GM18907 (cell line): ENCODE results near the gene SPATA13.

Source experiments
- ATAC-seq: cut with Tn5 transposase; IDR thresholded peaks from one replicate; pipeline ENCODE4 v1.9.1; 2021; ENCODE audit warnings: mild to moderate bottlenecking, moderate library complexity; ENCODE audit not compliant: unreplicated experiment

SPATA13 gene

DNA sequence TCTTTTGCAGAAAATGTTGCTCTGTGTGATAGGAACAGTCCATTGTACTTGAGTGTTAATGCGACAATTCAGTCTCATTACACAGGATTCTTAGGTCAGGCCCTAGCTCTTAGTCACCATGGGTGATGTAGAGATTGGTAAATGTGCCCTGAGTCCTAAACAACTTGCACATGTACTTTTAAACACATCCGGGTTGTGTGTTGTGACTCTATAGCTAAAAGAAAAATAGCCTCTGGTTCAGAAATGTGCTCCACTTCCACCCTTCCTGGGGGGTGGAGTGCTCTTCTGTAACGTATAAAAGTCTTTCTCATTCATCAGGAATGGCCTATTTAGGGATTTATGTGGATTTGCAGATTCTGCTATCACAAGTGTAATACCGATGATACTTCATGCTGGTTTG, 5.2 kb downstream of the SPATA13 start:
- ATAC-seq: no peak

DNA sequence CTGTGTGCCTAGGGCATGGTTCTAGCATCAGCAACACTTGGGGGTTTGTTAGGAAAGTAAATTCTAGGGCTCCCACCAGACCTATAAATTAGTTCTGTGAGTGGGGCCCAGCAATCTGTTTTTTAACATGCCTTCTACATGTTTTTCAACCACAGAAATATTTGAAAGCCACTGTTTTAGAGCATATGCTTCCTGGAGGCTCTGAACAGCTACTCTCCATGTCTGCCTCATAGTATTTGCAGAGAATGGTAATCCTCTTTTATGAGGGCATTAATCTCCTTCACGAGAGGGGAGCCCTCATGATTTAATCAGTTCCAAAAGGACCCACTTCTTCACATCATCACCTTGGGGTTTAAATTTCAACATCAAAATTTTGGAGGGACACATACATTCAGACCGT, 6.0 kb downstream of the SPATA13 start:
- ATAC-seq: no peak

DNA sequence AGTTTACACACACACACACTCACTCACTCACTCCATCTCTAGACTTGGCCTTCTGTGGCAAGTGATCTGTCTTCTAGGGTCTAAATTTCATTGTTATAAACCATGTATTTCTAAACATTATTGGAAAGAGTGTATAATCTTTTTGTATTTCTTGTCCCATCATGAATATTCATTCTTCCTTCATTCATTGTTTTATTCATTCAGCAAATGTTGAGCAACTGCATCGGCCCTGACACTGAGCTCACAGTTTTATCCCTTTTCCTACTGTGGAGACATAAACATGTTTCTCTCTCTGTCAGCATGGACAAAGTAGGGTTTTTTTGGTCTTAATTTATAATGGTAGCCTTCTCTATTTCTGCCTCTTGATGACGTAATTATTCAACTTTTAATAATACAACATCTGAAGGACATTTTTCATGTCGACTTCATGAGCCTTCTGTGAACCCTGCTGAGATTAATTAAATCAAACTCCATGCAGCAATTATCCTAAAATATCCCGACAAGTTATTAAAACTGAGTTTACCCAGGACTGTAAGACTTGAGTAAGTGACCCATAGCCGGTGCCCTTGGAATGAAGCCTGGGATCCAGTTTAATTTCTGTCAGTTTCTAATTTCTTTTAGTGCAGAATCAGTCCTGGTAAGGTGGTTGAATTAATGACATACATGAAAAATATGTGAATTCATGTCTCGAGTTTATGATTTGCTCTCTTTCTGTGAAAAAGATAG, 7.3 kb downstream of the SPATA13 start:
- no peak for ATAC-seq

DNA sequence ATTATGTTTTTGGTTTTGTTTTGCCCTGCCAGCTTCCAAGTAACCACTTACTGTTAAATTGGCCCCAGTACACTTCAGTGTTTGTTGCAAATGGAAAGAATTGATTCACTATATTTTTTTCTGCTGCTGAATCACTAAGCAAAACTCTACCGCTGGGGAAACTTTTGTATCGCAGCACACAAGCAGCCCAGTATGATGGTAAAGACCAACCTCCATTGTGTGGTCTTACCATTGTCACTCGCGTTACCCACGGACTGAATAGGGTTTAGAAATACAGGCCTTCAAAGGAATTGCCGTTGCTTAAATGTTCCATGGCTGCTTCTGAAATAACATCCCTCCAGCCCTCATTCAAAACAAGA, 7.9 kb downstream of the SPATA13 start:
- ATAC-seq: no peak

DNA sequence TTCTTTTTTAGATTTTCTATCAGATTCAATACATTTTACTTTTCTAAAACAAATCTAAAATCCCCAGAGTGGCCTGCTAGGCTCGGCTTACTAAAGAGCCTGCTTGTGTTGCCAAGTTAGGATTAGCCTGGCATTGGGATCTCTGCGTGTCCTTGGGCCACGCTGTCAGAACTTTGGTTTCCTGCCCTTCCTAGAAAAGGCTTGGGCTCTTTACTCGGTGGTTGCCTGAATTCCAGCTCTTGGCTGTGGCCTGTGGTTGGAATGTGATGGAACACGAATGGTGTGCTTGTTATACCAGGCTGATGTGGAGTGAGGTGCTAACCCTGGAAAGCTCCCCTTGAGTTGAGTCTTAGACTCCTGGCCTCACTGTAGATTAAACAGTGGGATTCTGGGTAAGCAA, 8.5 kb downstream of the SPATA13 start:
- no peak for ATAC-seq

DNA sequence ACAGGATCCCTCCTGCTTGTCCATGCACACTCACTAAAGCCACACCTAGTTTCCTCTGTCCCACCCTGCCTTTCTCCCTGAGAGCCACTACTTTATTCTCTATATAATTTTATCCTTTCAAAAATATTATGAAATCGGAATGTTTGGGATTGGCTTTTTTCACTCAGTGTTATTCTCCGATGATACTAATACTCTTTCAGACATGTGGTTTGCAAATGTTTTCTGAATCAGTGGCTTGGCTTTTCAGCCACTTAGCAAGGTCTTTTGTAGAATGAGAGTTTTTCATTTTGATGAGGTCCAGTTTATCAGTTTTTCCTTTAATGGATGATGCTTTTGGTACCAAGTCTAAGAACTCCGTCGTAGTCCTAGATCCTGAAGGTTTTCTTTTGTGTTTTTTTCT, 11.6 kb downstream of the SPATA13 start:
- no peak for ATAC-seq

DNA sequence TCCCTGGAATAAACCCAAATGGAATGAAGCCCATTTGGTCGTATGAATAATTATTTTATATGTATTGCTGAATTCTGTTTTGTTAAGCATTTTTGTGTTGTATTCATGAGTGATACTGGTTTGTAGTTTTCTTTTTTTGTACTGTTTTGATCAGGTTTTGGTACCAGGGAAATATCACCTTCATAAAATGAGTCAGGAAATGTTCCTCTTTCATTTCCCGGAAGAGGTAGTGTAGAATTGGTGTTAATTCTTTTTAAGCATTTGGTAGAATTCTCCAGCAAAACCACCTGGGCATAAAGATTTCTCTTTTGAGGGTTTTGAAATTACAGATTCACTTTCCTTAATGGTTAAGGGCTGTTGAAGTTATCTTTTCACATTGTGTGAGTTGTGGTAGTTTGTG, 13.3 kb downstream of the SPATA13 start:
- ATAC-seq: no peak

DNA sequence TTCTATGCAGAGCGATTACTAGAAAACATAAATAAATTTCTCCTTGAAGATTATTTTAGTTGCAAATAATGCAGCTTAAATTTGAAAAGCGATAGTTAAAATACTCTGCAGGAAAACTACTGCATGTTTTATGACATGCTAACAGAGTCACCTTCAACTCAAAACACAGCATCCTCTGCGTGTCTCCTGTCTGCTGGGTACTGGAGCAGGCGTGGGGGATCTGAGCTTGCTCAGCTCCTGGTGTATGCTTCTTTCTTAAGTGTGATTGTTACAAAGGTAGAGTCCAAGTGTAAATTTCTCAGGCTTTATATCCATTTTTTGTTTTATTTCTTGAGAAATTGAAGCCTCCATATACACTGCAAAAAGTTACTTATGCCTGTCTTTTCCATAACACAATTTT, 15.3 kb downstream of the SPATA13 start:
- ATAC-seq: no peak

DNA sequence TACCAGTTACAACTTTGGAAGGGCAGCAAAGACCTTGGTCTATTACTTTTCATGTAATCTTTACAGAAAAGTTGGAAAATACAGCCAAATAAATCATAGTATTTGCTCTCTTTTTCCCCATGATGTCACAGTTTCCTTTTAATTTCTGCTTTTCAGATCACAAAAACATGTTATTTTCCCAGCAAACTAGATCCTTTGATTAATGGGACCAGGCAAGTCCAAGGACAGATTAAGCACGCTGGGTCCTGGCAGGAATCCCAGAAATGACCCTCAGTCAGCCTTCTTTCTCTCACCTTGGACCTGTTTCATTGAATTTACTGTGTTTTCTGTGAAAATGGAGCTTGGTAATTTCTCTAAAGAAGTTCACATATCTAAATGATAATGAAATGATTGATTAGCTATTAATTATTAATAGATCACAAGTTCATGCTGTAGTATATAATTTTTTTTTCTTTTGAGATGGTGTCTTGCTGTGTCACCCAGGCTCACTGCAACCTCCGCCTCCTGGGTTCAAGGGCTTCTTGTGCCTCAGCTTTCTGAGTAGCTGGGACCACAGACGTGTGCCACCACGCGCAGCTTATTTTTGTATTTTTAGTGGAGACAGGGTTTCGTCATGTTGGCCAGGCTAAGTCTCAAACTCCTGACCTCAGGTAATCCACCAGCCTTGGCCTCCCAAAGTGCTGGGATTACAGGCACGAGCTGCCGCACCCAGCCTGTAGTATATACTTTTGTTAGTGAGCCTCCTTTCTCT, 16.0 kb downstream of the SPATA13 start:
- no peak for ATAC-seq

DNA sequence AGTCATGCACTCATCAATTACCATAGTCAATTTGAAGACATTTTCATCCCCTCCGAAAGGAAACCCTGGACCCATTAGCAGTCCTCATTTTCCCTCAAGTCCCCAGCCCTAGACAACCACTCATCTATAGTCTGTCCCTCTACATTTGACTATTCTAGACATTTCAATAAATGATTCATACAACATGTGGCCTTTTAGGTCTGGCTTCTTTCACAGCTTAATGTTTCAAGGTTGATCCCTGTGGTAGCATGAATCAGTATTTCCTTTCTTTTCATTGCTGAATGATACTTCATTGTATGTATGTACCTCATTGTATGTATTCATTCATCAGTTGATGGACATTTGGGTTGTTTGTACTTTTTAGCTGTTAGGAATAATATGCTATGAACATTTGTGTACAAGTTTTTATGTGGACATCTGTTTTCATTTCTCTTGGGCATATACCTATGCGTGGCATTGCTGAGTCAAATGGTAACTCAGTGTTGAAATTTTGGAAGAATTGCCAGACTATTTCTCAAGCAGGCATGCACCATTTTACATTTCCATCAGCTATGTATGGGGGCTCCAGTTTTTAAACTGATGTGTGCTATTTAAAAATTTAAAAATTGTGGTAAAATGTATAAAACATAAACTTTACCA, 18.4 kb downstream of the SPATA13 start:
- ATAC-seq: no peak

DNA sequence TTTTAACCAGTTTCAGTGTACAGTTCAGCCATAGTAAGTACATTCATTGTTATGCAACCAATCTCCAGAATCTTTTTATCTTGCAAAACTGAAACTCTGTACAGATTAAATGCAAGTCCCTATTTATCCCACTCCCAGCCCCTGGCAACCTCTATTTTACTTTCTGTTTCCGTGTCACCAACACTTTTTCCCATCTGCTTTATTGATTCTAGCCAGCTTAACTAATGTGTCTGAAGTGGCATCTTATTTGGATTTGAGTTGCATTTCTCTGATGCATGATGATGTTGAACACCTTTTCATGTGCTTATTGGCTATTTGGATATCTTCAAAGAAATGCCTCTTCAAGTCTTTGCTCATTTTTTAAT, 18.9 kb downstream of the SPATA13 start:
- ATAC-seq: no peak

DNA sequence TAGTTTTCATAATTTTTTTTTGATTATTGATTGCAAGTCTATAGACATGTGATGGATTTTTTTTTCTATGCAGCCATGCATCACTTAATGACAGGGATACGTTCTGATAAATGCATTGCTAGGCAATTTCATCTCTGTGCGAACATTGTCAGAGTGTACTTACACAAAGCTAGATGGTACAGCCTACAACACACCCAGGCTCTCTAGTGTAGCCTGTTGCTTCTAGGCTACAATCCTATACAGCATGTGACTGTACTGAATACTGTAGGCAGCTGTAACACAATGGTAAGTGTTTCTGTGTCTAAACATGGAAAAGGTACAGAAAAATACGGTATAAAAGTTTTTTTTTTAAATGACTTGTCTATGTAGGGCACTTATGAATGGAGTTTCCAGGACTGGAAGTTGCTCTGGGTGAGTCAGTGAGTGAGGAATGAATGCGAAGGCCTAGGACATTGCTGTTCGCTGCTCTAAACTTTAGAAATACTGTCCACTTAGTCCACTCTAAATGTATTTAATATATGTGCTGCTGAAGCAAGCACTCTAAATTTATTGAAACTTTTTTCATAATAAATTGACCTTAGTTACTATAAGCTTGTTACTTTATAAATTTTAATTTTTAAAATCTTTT, 20.3 kb downstream of the SPATA13 start:
- ATAC-seq: no peak

DNA sequence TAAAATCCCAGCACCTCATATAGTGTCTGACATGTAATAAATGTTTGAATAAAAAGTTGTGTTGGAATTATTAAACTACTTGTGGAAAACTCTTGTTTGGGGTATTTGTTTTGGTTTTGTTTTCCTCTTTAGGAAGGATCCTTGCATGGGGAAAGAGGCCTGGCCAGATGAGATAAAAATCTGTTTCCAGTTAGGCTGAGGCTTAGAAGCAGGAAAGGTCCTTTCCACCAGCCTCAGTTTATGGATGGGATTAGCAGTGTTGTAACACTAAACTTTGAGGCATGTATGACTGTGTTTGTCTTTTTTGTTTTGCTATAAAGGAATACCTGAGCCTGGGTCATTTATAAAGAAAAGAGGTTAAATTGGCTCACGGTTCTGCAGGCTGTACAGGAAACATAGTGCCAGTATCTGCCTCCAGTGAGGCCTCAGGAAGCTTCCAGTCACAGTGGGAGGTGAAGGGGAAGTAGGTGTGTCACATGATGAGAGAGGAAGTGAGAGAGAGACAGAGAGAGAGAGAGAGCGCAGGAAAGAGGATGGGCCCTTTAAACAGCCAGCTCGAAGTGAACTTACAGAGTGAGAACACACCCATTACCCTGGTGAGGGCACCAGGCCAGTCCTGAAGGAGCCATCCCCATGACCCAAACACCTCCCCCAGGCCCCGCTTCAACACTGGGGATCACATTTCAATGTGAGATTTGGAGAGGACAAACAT, 21.6 kb downstream of the SPATA13 start:
- ATAC-seq: no peak

DNA sequence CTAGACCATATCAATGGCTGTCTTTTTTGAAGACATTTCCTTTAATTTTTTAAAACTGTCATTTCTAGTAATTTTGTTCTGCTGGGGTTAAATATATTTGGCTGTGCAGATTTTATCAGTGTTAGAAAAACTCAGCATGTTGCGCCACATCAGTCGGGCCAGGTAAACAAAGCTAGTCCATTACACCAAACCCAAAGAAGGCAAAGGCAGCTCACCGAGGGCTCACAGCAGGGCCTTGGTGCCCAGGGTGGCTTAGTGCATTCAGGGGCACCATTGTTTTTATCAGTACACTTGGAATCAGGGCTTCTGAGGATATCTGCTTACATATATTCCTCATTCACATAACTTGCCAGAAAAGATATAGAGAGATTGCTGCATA, 22.2 kb downstream of the SPATA13 start:
- ATAC-seq: no peak

DNA sequence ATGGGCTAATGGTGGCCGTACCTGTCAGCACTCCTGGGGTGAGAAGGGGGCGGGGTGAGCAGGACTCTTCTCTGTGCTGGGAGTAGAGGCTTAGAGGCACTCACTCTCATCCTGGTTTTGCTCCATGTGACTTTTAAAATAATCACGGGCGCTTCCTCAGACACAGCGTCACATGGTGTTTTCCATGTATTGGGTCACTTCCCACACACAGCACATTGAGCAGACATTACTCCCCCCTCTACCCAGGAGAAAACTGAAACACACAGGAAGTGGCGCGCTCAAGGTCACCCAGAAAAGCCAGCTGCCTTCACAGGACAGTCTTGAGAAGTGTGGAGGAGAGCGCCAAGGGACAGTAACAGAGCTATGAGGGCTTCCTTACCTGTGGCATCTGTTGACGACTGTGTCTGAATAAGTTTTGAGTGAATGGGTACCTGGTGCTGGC, 23.2 kb downstream of the SPATA13 start:
- no peak for ATAC-seq

DNA sequence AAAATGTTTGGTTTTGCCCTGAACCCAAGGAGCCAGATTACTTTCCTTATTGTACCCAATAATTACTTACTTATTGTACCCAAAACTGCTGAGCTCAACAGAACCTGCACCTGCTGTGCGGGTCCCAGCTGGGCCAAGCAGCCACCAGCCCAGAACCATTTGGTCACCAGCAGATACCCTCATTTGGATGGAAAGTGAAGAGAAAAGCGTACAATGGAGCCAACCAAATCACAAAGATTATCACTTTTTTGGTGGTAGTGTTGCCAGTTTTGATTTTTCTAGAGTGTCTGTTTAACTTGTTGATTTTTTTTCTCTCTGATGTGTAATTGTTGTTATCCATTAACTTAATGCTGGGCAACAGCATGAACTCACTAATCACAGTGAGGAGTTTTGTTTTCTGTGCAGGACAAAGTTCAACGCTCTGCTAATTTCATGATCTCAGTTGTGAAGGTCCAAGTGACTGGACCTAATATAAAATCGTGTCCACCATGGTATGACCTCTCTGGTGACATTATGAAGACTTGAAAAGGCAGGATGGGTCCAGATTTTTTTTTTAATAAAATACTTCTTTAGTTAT, 23.8 kb downstream of the SPATA13 start:
- ATAC-seq: no peak

DNA sequence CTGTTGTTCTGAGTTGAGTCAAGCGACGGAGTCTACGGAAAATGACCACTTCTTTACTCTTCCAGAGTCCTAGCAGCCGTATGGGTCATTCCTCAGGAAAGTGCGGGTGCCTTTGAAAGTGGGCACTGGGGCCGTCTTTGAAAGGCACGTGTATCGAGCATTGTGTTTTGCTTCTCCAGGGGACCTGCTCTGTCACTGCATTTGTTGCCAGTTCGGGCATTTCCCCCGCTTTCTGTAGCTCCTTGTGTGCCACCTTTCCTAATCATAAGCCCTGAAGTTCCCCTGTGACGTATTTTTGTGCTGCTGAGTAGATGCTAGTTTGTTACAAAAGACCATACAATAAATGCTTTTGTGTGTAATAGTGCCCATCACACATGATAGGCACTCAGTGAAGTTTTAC, 24.4 kb downstream of the SPATA13 start:
- ATAC-seq: no peak

DNA sequence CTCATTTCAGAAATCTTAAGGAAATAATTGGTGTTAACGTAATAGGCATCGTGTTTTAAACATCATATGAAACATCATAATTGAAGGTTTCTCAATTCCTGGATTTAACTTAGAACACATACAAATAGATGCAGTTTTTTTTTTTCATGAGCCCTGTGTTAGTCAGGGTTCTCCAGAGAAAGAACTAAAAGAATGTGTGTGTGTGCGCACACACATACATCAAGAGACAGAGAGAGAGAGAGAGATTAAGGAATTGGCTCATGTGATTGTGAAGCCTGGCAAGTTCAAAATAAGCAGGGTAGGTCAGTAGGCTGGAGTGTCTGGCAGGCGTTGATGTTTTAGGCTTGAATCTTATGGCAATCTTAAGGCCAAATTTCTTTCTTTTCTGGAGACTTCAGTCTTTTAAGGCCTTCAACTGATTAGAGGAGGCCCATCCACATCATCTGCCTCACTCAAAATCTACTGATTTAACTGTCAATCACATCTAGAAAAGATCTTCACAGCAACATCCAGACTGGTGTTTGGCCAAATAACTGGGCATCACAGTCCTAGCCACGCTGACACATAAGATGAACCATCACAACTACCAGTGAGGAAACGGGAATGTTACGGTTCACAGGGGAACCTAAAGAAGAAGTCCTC, 25.2 kb downstream of the SPATA13 start:
- ATAC-seq: no peak

DNA sequence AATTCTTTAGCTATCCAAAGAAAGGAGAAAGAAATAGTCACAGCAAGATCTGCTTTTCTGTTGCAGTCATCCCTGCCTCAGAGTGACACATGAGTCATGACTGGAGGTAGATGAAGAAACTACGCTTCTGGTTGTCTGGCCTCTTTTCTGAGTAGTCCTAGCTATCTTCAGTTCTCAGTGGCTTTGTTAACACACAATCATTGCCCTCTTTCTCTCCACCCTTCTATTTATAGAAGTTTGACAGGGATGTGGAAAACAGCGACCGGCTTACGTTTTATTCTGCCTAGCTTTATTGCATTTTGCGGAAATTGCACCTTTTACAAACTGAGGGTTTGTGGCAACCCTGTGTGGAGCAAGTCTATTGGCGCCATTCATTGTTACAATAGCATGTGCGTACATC, 26.7 kb downstream of the SPATA13 start:
- ATAC-seq: no peak

DNA sequence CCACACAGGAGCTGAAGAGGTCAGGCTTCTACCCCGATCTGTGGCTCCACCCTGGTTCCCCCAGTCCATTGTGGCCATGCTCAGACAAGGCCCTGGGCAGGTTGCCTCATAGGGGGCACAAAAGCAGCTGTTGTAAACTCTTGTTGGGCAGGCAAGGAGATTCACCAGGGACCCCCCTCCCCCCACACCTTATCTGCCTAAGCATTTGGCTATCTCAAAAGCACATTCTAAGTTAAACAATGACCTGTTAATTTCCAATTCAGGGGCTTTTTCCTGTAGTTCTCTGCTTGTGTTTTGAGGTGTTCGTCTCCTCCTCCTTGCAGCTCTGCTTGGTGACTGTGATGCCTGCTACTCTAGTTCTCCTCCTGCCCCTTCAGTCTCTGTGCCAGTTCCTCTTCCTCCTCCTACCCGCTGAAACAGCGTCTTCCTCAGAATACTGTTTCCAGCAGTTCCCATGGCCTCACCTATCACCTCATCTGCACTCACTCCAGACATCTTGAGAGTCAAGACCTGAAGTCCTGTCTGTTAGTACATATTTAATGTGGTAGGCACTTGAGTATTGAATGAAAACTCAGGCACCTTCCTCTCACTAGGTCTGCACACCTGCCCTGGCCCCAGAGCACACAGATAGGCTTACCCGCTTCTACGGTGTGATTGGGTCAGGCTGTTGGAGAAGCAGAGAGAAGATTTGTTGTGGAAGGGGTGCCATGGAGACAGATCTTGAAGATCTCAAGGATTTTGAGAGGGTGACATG, 31.7 kb downstream of the SPATA13 start:
- ATAC-seq: no peak
